ENCODE data around the gene POLR2L.

The POLR2L gene

DNA sequence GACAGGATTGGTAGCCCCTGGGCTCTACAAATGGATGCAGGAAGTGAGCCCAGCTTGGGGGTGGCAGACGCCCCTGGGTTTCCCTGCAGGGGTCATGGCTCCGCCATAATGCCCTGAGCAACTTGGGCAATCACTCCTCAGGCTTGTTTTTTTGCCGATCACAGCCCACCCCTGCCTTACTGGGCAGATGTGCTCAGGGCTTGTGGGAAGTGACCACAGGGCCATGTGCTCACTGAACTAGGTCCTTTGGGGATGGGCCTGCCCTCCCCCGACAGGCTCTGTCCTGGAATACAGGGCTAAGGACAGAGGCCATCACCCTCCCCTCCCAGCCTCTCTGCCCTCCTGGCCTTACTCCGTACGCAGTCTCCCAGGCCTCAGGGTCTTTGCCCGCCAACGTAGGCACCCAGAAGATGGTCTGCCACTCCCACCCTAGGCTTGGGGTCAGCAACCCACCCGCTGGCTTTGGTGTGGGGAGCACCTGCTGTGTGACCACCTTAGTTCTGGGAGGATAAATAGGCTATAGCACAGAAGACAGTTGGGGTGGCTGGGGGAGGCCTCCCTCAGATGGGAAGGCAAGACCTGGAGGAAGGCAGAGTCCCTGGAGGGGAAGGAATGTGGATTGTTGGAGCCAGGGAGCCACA is 28.8 kb downstream of the POLR2L start:
- no peak for DNase-seq (ENCODE audit: extremely low read depth in 1 of 2, low read depth in 1 of 2)

DNA sequence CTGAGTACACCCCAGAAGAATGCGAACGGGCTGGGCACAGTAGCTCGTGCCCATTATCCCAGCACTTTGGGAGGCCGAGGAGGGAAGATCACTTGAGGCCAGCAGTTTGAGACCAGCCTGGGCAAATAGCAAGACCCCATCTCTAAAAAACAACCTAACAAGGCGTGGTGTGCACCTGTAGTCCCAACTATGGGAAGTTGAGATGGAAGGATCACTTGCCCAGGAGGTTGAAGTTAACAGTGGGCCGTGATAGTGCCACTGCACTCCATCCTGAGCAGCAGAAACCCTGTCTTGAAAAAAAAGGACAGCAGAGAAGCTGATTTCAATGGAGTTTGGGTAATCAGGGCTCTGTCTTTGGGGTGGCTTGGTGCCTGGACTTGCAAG is 29.3 kb downstream of the POLR2L start:
- DNase-seq (ENCODE audit: extremely low read depth in 1 of 2, low read depth in 1 of 2) = no peak

DNA sequence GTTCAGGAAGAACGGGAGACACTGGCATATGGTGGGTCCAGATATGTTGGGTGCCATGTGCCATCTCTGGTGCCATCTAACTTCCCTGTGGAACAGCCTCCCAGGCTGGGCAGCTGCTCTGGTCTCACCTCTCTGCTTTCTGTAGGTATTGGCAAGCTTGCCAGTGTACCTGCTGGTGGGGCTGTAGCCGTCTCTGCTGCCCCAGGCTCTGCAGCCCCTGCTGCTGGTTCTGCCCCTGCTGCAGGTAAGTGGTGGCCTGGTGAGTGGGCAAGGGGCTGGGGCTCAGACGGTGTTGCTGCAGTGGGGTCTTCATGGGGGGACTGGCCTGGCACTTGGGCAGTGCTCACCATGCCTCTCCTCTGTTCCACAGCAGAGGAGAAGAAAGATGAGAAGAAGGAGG is 29.9 kb downstream of the POLR2L start:
- DNase-seq (ENCODE audit: extremely low read depth in 1 of 2, low read depth in 1 of 2) = no peak

GRCh38 chr11:811446-812245 is 30.7 kb downstream of the POLR2L start:
- DNase-seq (ENCODE audit: extremely low read depth in 1 of 2, low read depth in 1 of 2) = no peak

DNA sequence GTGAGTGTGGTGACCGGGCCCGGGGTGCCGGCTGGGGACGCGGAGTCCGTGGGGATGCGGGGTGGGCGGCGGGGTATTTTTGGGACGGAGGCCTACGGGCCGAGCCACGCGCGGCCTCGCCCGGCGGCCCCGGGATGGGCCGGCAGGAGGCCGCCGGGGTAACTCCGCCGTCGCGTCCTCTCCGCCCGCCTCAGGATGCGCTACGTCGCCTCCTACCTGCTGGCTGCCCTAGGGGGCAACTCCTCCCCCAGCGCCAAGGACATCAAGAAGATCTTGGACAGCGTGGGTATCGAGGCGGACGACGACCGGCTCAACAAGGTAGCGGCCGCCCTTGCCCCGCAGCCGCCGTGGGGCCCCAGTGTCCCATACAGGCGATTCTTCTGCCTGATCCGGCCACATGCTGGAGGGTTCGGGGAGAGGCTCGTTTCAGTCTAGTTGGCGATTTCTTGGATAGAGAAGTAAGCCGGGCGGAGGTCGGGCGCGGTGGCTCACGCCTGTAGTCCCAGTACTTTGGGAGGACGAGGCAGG is 32.2 kb downstream of the POLR2L start:
- DNase-seq (ENCODE audit: extremely low read depth in 1 of 2, low read depth in 1 of 2) = no peak

DNA sequence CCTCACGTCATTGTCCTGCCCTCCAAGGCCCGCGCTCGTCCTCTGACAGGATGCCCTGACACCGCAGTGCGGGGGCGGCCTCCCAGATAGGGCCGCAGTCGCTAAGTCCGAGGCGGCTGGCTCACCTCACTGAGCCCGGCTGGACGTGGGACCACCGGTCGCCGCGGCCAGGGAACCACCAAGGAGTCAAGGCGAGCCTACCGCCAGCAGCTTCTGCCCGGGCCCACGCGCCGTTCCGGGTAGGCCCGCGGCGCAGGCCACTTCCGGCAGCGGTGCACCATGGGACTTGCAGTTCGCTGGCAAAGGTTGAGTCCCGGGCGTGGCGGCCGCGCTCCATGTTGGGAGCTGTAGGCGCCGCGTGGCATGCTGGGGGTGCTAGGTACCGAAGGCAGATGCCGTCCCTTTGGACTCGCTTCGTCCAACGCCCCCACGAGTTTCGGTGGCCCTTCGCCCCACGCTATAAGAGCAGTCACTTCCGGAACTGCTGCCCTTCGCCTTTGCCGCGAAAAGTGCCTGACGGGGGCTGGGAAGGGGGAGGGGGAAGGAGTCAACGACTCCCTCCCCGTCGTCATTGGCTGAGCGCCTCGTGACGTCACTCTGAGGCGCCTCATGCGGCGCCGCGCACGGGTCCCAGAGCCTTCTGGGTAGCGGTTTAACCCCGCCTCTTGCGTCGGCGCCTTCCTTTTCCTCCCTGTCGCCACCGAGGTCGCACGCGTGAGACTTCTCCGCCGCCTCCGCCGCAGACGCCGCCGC is 32.9 kb downstream of the POLR2L start, which contains the start of gene RPLP2:
RPLP2 (plus strand) TSS at position 681 of the 753 bp plus-strand sequence. CDS start 268 bp downstream, outside the sequence.
- DNase-seq (ENCODE audit: extremely low read depth in 1 of 2, low read depth in 1 of 2) = peak; percentile 92 to 98

DNA sequence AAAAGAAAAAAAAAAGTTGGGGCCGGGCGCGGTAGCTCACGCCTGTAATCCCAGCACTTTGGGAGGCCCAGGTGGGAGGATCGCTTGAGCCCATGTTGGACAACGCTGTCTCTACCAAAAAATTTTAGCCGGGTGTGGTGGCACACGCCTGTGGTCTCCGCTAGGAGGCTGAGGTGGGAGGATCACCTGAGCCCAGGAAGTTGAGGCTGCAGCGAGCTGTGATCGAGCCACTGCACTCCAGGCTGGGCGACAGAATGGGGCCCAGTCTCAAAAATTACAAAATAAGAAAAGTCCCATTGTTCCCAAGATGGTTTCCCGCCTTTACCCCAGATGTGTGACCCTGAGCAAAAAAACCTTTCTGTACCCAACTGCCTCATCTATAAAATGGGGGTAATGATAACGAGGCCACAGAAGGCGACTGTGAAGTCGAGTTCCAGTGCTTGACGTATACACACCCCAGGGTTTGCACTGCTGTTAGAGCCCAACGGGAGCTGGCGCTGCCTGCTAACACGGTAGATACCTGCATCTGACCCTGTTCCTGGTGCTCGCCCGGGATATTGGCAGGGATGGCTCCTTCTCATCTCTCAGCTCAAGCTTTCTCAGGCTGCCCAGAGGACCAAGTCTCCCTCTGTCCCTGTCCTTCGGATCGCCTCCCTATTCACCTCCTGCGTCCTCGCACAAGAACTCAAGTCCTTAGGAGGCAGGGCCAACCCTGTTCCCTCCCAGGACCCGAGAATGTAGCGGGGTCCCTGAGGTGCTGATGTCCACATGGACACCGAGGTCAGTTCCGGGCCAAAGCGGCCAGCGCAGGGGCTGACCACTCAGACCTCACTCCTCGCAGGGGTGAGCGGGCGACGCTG is 33.7 kb downstream of the POLR2L start:
- no peak for DNase-seq (ENCODE audit: extremely low read depth in 1 of 2, low read depth in 1 of 2)

DNA sequence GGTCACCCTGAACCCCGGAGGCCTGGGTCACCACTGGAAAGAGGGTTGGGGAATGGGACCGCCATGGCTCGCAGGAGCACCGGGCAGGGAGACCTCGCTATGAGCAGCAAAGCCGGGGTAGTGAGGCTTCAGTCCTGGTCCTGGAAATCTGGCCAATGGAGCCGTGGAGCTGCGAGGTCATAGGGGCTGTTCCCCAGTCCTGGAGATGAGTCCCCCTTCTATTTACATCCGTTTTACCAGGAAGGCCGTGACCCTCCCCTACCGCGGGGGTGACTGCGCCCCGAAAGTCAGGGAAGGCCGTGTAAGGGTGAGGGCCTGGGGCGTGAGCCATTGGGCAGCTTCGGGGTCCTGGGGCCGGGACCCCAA is 37.7 kb downstream of the POLR2L start:
- no peak for DNase-seq (ENCODE audit: extremely low read depth in 1 of 2, low read depth in 1 of 2)

GRCh38 chr11:803770-804598 is 38.3 kb downstream of the POLR2L start:
- no peak for DNase-seq (ENCODE audit: extremely low read depth in 1 of 2, low read depth in 1 of 2)

DNA sequence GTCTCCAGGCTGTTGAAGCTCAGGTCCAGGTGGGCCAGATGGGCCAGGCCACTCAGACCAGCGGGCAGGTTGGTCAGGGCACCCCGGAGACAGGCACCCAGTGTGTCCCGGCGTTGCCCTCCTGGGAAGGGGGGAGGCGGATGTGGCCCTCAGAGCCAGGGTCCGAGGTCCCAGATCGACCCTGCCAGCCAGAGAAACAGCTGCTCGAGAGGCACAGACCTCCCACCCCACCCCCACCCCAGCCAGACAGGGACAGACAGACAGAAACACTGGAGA is 38.9 kb downstream of the POLR2L start:
- no peak for DNase-seq (ENCODE audit: extremely low read depth in 1 of 2, low read depth in 1 of 2)

DNA sequence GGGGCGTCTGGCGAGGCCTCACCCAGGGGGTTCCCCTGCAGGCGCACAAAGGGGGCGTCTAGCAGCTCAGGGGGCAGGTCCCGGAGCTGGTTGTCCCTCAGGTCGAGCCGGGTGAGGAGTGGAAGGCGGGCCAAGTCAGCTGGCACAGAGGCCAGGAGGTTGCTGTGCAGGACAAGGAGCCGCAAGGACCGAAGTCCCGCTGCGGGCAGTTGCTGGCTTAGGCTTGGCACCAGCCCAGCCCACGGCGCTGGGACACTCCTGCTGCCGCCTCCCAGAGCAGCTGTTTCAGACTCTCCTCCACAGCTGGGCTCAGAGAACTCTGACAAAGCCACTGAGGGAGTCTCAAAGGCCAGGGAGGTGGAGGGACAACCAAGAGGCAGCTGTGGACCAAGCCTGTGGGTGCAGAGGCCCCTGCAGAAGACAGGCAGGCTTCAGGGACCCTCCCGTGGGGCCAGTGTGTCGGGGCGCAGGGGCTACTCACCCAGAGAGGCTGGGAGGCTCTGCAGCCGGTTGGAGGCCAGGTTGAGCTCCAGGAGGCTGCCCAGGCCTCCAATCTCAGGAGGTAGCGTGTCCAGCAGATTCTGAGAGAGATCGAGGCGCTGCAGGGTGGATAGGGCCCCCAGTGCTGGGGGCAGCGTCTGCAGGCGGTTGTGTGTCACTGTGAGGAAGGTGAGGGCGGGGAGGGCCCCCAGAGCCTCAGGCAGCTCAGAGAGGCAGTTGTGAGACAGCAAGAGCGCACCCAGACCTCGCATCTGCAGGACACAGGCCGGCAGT is 39.4 kb downstream of the POLR2L start:
- no peak for DNase-seq (ENCODE audit: extremely low read depth in 1 of 2, low read depth in 1 of 2)

GRCh38 chr11:802018-802617 is 40.2 kb downstream of the POLR2L start:
- no peak for DNase-seq (ENCODE audit: extremely low read depth in 1 of 2, low read depth in 1 of 2)

DNA sequence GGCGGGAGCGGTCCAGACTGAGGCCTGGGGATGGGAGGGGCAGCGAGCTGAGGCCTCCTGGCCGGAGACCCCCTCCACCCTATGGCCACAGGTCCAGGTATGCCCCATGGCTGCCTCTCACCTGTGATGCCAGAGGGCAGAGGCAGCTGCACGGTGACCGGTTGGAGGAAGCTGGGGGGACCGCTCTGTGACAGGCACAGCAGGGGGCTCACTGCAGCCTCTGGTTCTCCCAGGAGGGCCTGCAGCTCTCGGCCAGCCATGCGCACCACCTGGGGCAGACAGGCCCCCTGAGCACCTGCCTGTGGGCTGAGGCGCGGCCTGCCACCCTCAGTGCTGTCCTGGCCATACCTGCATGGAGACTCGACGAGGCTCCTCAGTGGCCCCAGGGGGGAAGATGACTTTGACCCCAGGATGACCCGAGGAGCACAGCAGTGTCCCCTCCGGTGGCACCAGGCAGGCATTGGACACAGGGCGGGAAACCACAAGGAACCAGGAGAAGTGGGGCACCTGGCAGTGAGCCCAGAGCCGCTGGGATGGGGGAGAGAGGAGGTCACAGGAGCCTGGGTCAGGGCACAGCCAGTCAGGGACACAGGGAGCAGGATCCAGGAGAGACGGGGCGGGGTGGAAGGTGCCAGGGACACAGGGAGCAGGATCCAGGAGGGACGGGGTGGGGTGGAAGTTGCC is 41.1 kb downstream of the POLR2L start:
- DNase-seq (ENCODE audit: extremely low read depth in 1 of 2, low read depth in 1 of 2) = no peak

- DNase-seq (ENCODE audit: extremely low read depth in 1 of 2, low read depth in 1 of 2) = no peak
Observed at GRCh38 chr11:800473-800872, 41.9 kb downstream of the POLR2L start.

DNA sequence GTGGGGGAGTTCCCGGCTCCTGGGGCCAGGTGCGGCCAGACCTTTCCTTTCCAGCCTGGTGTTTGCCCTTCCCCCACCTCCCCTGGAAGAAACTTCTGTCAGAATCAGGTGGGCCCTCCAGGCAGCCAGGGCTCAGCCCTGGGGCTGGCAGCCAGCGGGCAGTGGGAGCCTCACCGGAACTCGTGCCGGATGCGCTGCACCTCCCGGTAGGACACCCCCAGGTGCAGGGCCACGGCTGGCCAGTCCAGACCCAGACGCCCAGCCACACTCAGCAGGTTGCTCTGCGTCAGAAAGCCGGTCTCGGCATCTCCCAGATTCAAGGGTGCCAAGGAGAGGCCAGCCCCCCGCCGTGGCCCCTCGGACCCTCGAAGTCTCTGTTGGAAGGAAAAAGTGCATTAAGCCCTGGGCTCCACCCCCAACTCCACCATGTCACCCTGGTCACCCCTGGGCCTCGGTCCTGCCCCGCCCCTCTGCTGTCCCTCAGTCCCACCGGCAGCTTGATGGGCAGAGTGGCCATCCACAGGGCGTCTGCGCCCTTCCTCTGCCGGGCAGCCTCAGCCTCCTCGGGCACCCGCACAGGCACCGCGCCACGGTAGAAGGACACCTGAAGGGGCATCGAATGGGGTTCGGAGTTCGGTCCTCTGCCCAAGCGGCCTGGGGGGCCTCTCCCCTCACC is 42.5 kb downstream of the POLR2L start:
- no peak for DNase-seq (ENCODE audit: extremely low read depth in 1 of 2, low read depth in 1 of 2)

GRCh38 chr11:798093-798713 is 44.1 kb downstream of the POLR2L start, which contains the start of gene SLC25A22:
Gene SLC25A22 (minus strand): TSS chr11:798281. CDS start chr11:795006, 3,275 bp downstream.
- DNase-seq (ENCODE audit: extremely low read depth in 1 of 2, low read depth in 1 of 2) = peak; percentile 51 to 79
